SK-N-SH treated with all-trans-retinoic acid at 6 μM for 48 hours (cell line): ENCODE data around the gene CDHR5.

ENCODE experiments used
- ATAC-seq: fragments of 200-7000 bp; cut with Tn5 transposase; 3 replicates; pipeline ENCODE4 v1.9.1; 2020; ENCODE audit warnings: mild to moderate bottlenecking, moderate library complexity
- ARNTL ChIP-seq: fragments of 450-650 bp; formaldehyde crosslinking; IDR thresholded peaks from 2 replicates; pipeline ENCODE4 v1.5.0; 2020; ENCODE audit warnings: low read depth, mild to moderate bottlenecking, moderate library complexity, borderline replicate concordance
- BACH2 ChIP-seq: fragments of 250-450 bp; sonication (Bioruptor Pico); IDR thresholded peaks from 2 replicates; pipeline ENCODE4 v1.9.0; 2021; ENCODE audit warnings: mild to moderate bottlenecking, borderline replicate concordance
- CREB5 ChIP-seq: fragments of 250-450 bp; sonication (Bioruptor Pico); IDR thresholded peaks from 2 replicates; pipeline ENCODE4 v1.5.1; 2020; ENCODE audit warnings: low read depth, mild to moderate bottlenecking, moderate library complexity
- CSDC2 ChIP-seq: fragments of 250-450 bp; sonication (Bioruptor Pico); IDR thresholded peaks from 2 replicates; pipeline ENCODE4 v1.5.0; 2020; ENCODE audit warnings: mild to moderate bottlenecking, moderate library complexity
- CSRNP3 ChIP-seq: fragments of 250-450 bp; sonication (Bioruptor Pico); IDR thresholded peaks from 2 replicates; pipeline ENCODE4 v1.5.1; 2021; ENCODE audit warnings: mild to moderate bottlenecking, moderate library complexity
- ESRRG ChIP-seq: fragments of 250-450 bp; sonication (Bioruptor Pico); IDR thresholded peaks from 2 replicates; pipeline ENCODE4 v1.6.1; 2021; ENCODE audit warnings: mild to moderate bottlenecking
- GLIS3 ChIP-seq: fragments of 250-450 bp; sonication (Bioruptor Pico); IDR thresholded peaks from 2 replicates; pipeline ENCODE4 v1.5.0; 2020; ENCODE audit warnings: mild to moderate bottlenecking, moderate library complexity
- ISL1 ChIP-seq: fragments of 250-450 bp; sonication (Bioruptor Pico); IDR thresholded peaks from 2 replicates; pipeline ENCODE4 v2.1.2; 2022; ENCODE audit warnings: mild to moderate bottlenecking, moderate library complexity
- OSR1 ChIP-seq: fragments of 250-450 bp; sonication (Bioruptor Pico); IDR thresholded peaks from 2 replicates; pipeline ENCODE4 v1.8.0; 2022; ENCODE audit warnings: moderate library complexity, mild to moderate bottlenecking, inconsistent platforms
- PATZ1 ChIP-seq: fragments of 250-450 bp; sonication (Bioruptor Pico); IDR thresholded peaks from 2 replicates; pipeline ENCODE4 v1.8.0; 2020; ENCODE audit warnings: mild to moderate bottlenecking, moderate library complexity, borderline replicate concordance
- POU6F1 ChIP-seq: fragments of 250-450 bp; sonication (Bioruptor Pico); IDR thresholded peaks from 2 replicates; pipeline ENCODE4 v1.8.0; 2021; ENCODE audit warnings: low read depth, mild to moderate bottlenecking, moderate library complexity, borderline replicate concordance
- RARB ChIP-seq: fragments of 250-450 bp; sonication (Bioruptor Pico); IDR thresholded peaks from 2 replicates; pipeline ENCODE4 v1.8.0; 2021; ENCODE audit warnings: mild to moderate bottlenecking, moderate library complexity
- SNAI2 ChIP-seq: fragments of 250-450 bp; sonication (Bioruptor Pico); IDR thresholded peaks from 2 replicates; pipeline ENCODE4 v1.5.0; 2020; ENCODE audit warnings: mild to moderate bottlenecking, moderate library complexity
- TCF4 ChIP-seq: fragments of 250-450 bp; sonication (Bioruptor Pico); IDR thresholded peaks from 2 replicates; pipeline ENCODE4 v1.8.0; 2021; ENCODE audit warnings: mild to moderate bottlenecking, moderate library complexity, borderline replicate concordance
- TOX ChIP-seq: fragments of 250-450 bp; sonication (Bioruptor Pico); IDR thresholded peaks from 2 replicates; pipeline ENCODE4 v1.8.0; 2021; ENCODE audit warnings: mild to moderate bottlenecking, moderate library complexity, borderline replicate concordance
- TSHZ2 ChIP-seq: fragments of 250-450 bp; sonication (Bioruptor Pico); IDR thresholded peaks from 2 replicates; pipeline ENCODE4 v1.5.0; 2020; ENCODE audit warnings: mild to moderate bottlenecking, moderate library complexity
- ZC3H10 ChIP-seq: fragments of 250-450 bp; sonication (Bioruptor Pico); IDR thresholded peaks from 2 replicates; pipeline ENCODE4 v1.5.1; 2021; ENCODE audit warnings: mild to moderate bottlenecking, moderate library complexity
- ZFP3 ChIP-seq: fragments of 250-450 bp; sonication (Bioruptor Pico); IDR thresholded peaks from 2 replicates; pipeline ENCODE4 v1.5.0; 2020; ENCODE audit warnings: mild to moderate bottlenecking, moderate library complexity
- ZFP30 ChIP-seq: fragments of 450-650 bp; formaldehyde crosslinking; IDR thresholded peaks from 2 replicates; pipeline ENCODE4 v1.5.0; 2022; ENCODE audit warnings: mild to moderate bottlenecking, moderate library complexity
- ZNF565 ChIP-seq: fragments of 450-650 bp; formaldehyde crosslinking; conservative IDR thresholded peaks from 2 replicates; pipeline ENCODE4 v1.5.0; 2020; ENCODE audit warnings: low read depth, mild to moderate bottlenecking, moderate library complexity
- ZNF70 ChIP-seq: fragments of 450-650 bp; formaldehyde crosslinking; IDR thresholded peaks from 2 replicates; pipeline ENCODE4 v1.5.0; 2020; ENCODE audit warnings: mild to moderate bottlenecking, moderate library complexity
- ZNF8 ChIP-seq: fragments of 450-650 bp; formaldehyde crosslinking; IDR thresholded peaks from 2 replicates; pipeline ENCODE4 v1.5.0; 2020; ENCODE audit warnings: mild to moderate bottlenecking, moderate library complexity

The CDHR5 gene

GRCh38 chr11:645536-645935, 20.8 kb upstream of the CDHR5 start:
- no peak for ATAC-seq
- TF ChIP-seq OSR1 (CRISPR knock-in tag) (no peak), ESRRG (no peak), CSRNP3 (no peak), ARNTL (CRISPR knock-in tag) (no peak), PATZ1 (CRISPR knock-in tag) (no peak), ZC3H10 (CRISPR knock-in tag) (no peak), CREB5 (CRISPR knock-in tag) (no peak), ISL1 (CRISPR knock-in tag) (no peak), ZFP3 (CRISPR knock-in tag) (no peak), BACH2 (CRISPR knock-in tag) (no peak), SNAI2 (CRISPR knock-in tag) (no peak), POU6F1 (CRISPR knock-in tag) (no peak), ZNF8 (CRISPR knock-in tag) (no peak), TCF4 (CRISPR knock-in tag) (no peak), ZNF565 (CRISPR knock-in tag) (no peak), TOX (CRISPR knock-in tag) (no peak), TSHZ2 (CRISPR knock-in tag) (no peak), ZFP30 (CRISPR knock-in tag) (no peak), GLIS3 (CRISPR knock-in tag) (no peak)

GRCh38 chr11:643849-644738, 19.3 kb upstream of the CDHR5 start:
- no peak; the same call in 2 of the 3 replicates for ATAC-seq
- no peak for TF ChIP-seq ESRRG
- no peak for TF ChIP-seq TCF4 (CRISPR knock-in tag)
- no peak for TF ChIP-seq ZC3H10 (CRISPR knock-in tag)
- no peak for TF ChIP-seq BACH2 (CRISPR knock-in tag)

GRCh38 chr11:643366-643765, 18.6 kb upstream of the CDHR5 start:
- no peak for ATAC-seq
- no peak for TF ChIP-seq ZNF70 (CRISPR knock-in tag)
- no peak for TF ChIP-seq ZNF565 (CRISPR knock-in tag)
- no peak for TF ChIP-seq ZNF8 (CRISPR knock-in tag)
- TF ChIP-seq ESRRG, result no peak
- TF ChIP-seq TSHZ2 (CRISPR knock-in tag), result no peak
- no peak for TF ChIP-seq TOX (CRISPR knock-in tag)
- no peak for TF ChIP-seq POU6F1 (CRISPR knock-in tag)
- no peak for TF ChIP-seq CSDC2 (CRISPR knock-in tag)
- no peak for TF ChIP-seq RARB (CRISPR knock-in tag)
- TF ChIP-seq ZFP3 (CRISPR knock-in tag), result no peak
- no peak for TF ChIP-seq GLIS3 (CRISPR knock-in tag)
- no peak for TF ChIP-seq SNAI2 (CRISPR knock-in tag)
- no peak for TF ChIP-seq ARNTL (CRISPR knock-in tag)
- TF ChIP-seq OSR1 (CRISPR knock-in tag), result no peak
